Measurements from ENCODE around the gene IGFL3.
"Not testable (repeated sequence)": the region's sequence is repeated elsewhere in the genome, so short reads cannot be mapped to it uniquely, and the experiment has no call there.

Gene IGFL3

DNA sequence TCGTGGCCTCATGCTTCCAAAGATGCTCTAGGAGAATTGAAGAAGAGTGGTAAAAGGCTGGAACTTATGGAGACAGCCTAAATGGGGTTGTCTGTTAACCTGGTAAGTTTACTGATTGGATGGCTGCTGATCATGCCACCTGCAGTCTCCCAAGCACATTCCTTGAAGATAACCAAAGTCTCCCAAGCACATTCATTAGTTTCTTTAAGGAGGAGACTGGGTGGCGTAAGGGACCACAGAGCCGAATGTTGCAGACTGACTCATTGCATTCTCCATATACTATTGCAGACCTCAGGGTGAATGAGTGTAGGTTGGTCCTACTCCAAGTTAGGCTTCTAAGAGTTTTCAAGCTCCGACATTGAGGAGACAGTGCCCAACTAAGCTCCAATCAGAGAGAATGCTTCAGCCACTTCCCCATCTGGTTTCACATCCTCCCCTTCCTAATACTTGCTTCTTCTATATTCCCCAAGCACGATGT is at the start of gene IGFL3:
Gene IGFL3 (minus strand): TSS at position 51 of the 478 bp plus-strand sequence. CDS start 39 bp downstream, at position 12.
- Histone ChIP-seq H3K4me3 (peak within 1 kb of the TSS in 3 of 7 experiments; percentile 6 to 22 (median 19)), H3K27ac (peak within 1 kb of the TSS in 10 of 21 experiments; percentile 3 to 52 (median 28))

DNA sequence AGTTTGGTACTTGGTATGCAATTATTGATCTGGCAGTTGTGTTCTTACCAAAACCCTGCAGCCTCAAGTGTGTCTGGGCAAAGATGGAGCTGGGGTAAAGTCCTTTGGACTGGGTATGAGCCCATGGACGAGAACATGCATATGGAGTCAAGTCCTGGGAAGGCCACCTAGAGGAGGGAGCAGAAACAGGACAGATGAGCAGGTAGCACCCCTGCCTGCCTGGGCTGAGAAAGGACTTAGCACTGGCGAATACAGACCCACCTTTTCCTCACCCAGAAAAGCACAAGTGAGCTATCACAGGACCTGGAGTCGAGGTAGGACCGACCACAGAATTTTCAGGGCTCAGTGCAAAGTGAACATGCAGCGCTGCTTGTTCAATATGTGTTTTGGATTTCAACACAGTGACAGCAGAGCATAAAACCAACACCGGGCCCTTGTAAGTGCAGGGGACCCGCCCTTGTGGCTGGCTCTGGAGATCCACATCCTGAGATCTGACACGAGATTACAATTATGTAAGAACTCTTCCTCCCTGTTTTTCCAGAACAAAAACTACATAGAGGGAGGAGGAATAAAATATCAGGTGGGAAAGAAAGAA is 49.5 kb upstream of the IGFL3 start:
- peak overlapping the region in 9 of 21 experiments; percentile 11 to 65 (median 49) for H3K27ac ChIP-seq
- H3K4me3 ChIP-seq, result no peak overlapping the region

DNA sequence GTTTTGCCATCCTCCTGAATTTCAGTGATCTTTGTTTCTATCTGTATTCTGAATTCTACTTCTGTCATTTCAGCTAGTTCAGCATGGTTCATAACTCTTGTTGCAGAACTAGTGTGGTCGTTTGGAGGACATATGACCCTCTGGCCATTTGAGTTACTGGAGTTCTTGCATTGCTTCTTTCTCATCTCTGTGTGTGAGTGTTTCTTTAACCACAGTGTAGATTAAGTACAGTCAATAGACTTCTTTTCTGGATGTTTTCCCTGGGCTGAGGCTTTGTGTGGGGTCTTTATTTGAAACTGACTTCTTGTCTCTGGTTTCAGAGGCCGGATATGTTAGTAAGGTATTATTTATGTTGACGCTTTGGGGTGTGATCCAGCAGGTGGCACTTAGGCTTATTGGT is 38.2 kb upstream of the IGFL3 start:
- Histone ChIP-seq H3K4me3 (no peak overlapping the region), H3K27ac (no peak overlapping the region)

DNA sequence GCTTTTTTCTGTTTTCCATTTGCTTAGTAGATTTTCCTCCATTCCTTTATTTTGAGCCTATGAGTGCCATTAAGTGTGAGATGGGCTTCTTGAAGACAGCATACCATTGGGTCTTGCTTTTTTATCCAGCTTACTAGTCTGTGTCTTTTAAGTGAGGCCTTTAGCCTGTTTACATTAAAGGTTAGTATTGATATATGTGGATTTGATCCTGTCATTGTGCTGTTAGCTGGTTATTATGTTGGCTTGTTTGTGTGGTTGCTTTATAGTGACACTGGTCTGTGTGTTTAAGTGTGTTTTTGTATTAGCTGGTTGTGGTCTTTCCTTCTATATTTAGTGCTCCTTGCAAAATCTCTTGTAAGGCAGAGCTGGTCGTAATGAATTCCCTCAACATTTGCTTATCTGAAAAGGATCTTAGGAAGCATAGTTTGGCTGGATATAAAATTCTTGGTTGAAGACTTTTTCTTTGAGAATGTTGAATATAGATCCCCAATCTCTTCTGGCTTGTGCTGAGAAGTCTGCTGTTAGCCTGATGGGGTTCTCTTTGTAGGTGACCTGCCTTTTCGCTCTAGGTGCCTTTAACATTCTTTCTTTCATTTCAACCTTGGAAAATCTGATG is 37.3 kb upstream of the IGFL3 start:
- not testable (repeated sequence) for H3K4me3 ChIP-seq, H3K27ac ChIP-seq

DNA sequence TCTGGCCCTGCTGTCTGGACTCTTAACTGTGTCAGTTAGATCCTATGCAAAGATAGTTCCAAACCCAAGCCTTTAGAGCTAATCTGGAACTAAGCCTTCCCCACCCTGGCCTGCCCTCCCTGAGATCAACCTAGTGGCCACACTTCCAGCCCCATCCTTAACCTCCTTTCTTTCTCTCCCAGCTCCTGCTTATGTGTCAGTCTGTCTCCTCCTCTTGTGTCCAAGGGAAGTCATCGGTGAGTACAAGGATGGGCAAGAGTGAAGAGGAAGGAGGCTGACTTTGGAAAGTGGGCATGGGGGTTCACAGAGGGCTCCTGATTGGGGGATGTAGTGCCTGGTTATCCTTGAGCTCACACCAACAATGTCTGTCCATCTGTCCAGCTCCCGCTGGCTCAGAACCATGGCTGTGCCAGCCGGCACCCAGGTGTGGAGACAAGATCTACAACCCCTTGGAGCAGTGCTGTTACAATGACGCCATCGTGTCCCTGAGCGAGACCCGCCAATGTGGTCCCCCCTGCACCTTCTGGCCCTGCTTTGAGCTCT is 35.8 kb upstream of the IGFL3 start:
- Histone ChIP-seq H3K4me3 (no peak overlapping the region), H3K27ac (no peak overlapping the region)

DNA sequence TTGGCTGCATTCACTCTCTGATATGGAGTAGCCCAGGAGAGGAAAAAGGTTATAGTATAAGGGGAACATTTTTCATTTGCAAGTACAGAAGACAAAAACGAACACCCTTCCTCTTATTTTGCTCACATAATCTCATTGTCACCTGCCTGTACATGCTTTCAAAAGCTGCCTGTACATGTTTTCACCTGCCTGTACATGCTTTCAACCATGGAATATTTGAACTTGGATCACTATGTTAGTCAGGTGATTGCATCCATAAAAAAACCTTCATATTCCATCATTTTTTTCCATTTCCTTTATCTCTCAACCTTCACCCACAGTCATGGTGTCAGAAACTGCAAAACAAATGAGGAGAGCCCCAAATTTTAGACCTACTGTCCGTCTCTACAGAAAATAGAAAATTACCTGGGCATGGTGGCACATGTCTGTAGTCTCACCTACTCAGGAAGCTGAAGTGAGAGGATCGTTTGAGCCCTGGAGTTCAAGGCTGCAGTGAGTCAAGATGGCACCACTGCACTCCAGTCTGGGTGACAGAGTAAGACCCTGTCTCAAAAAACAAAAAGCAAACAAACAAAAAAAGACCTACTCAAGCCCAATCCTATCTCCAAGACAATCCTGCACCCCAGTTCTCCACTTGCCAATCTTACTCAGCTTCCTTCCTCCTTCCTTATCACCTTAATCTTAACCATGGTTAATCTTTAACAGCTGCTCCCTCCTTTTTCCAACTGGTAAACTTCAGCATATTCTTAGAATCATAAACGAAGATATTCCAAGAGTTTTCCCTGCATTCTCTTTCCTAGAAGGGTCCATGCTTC is 35.1 kb upstream of the IGFL3 start:
- Histone ChIP-seq H3K4me3 (no peak overlapping the region), H3K27ac (no peak overlapping the region)

DNA sequence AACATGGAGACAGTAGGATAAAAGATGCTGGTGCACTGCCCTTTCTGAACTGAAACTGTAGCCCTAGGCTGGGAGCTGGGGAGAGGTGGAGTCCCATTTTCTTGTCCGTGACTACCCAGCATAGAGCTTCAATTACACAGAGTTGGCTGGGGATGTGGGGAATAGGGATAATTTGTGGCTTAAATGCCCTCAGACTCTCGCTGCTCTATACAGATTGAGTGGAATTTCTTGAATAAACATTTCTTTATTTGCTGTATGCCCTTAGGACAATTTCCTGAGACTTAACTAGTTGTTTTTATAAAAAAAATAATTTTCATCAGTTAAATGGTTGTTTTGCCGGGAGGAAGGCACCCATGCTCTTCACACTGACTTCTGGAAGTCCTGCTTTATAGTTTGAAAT is 30.7 kb upstream of the IGFL3 start:
- Histone ChIP-seq H3K27ac (no peak overlapping the region), H3K4me3 (no peak overlapping the region)

DNA sequence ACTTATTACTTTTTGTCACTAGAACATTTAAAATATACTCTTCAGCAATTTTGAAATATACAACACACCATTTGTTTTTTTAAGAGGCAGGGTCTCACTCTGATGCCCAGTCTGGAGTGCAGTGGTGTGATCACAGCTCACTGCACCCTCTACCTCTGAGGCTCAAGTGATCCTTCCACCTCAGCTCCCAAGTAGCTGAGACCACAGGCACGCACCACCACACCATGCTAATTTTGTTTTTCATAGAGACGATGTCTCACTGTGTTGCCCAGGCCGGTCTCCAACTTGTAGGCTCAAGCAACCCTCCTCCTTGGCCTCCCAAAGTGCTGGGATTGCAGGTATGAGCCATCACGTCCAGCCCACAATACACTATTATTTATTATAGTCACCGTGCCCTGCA is 26.1 kb upstream of the IGFL3 start:
- no peak overlapping the region for H3K27ac ChIP-seq
- no peak overlapping the region for H3K4me3 ChIP-seq

DNA sequence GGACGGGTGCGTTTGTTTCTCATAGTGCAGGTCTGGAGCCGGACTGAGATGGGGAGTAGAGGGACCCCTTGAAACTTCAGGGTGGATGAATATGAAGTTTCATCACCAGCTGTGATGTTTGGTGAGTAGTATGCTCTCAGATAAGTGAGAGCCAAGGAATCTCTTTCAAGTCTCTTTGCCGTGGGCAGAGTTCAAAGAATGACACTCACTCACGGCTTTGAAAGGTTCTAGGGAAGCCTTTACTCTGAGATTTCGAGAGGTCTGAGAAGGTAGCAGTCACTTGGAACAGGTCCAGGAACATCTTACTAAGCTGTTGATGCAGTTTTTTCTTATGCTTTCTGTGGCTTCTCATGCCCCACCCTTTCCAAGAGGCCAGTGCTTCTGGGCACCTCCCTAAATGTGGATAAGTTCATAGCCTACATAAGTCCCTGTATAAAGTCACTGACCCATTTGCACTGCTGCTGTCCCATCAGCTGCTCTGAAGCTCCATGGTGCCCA is 23.4 kb upstream of the IGFL3 start, which contains the start of gene IGFL2:
Gene IGFL2 (plus strand): TSS at position 448 of the 498 bp plus-strand sequence. CDS start 41 bp downstream, at position 489.
- Histone ChIP-seq H3K4me3 (no peak within 1 kb of the TSS), H3K27ac (peak within 1 kb of the TSS in 4 of 21 experiments; percentile 3 to 15 (median 6))

DNA sequence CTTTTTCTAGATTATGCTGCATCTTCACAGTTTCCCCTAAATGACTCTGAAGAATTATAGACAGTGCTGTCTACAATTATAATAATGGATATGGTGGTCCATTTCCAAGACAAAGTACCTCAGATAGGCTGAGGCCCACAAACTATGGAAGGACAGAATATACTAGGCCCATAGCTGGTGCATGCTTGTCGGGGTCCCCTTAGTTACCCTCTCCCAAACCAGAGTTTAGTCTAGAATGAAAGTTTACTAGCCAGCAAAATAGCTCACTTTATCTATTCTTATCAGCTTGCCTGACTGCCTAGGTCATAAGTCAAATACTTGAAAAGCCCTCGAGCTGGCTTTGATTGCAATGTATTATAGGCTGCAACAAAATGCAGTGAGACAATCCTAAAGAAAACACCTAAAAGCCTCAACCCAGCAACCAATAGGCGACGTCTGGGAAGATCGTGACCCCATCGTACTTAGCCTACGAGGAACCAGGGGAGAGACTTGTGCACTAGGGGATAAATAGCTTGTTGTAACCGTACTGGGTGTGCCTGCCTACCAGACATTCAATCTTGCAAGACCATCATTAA is 22.8 kb upstream of the IGFL3 start:
- peak overlapping the region in 1 of 21 experiments; percentile 15 for H3K27ac ChIP-seq
- H3K4me3 ChIP-seq, result no peak overlapping the region

DNA sequence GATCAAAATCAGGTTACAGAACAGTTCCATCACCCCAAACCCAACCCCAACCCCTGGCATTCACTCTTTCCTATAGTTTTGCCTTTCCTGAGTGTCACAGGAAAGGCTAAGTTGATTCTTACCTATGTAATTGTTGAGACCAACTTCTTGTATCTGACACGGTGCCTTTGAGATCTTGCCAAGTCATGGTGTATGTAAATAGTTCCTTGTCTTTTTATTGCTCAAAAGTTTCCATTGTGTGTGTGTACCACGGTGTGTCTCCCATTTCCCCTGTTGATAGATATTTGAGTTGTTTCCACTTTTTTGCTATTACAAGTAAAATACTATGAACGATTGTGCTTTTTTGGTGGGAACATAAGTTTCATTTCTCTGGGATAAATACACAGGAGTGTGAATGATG is 20.3 kb upstream of the IGFL3 start:
- no peak overlapping the region for H3K27ac ChIP-seq
- H3K4me3 ChIP-seq, result no peak overlapping the region

DNA sequence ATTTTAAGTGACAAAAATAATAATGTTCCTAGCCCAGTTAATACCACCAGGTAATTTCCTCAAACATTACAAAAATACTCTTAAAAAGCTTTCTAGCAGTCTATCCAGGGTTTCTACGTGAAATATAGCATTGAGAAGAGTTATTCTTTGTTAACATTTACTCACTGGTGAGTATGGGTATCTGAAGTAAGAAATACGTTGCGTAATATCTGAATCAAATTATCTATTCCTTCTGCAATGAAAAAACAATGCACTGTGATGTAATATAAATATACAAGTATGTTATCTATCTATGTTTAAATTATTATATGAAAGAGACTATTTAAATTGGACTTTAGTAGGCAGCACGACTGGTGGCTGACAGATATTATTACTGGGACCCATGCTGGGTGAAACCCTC is 17.8 kb upstream of the IGFL3 start:
- no peak overlapping the region for H3K4me3 ChIP-seq
- peak overlapping the region in 5 of 21 experiments; percentile 2 to 56 (median 27) for H3K27ac ChIP-seq

DNA sequence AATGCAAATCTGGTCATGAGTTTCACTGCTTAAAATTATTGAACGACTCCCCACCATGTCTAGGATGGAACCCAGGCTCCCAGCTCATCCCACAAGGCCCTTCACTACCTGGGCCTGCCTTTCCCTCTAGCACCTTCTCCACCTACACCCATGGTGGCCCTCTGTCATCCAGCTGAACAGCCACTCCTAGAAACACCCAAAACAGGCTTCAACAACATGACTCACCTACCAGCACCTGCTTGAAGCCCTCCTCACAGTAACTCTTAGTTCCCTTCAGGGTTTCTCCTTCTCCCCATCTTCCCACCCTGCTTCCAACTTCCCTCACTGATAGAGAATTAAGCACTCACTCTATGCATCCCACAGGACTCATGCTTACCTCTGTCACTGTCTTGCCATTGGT is 16.9 kb upstream of the IGFL3 start:
- Histone ChIP-seq H3K27ac (peak overlapping the region in 4 of 21 experiments; percentile 27 to 56 (median 38)), H3K4me3 (no peak overlapping the region)

DNA sequence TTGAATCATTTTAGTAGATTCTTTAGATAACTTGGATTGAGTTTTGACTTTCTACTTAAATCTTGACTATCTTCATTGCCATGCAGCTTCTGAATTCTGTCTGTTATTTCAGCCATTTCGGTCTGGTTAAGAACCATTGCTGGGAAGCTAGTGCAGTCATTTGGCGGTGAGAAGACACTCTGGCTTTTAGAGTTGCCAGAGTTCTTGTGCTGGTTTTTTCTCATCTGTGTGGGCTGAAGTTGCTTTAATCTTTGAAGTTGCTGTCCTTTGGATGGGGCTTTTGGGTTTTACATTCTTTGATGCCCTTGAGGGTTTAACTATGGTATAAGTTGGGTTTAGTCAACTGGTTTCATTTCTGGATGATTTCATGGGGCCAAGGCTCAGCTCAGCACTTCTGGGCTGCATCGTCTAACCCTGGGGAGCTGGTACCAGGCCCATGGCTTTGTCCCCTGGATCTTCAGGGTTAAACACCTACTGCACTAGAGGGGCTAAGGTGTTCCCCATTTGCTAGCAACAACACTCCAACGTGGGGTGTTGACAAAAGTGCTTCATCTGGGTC is 13.5 kb upstream of the IGFL3 start:
- Histone ChIP-seq H3K4me3 (no peak overlapping the region), H3K27ac (no peak overlapping the region)

DNA sequence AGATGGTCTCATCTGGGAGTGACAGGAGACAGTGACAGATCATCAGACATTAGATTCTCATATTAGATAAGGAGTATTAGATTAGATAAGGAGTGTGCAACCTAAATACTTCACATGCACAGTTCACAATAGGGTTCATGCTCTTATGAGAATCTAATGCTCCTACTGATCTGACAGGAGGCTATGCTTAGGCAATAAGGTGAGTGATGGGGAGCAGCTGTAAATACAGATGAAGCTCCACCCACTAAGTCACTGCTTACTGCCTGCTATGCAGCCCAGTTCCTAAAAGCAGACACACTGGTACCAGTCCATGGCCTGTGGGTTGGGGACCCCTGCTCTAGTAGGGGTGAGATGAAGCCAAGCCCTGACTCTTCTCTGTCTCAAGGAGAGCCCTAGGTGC is 10.0 kb upstream of the IGFL3 start:
- H3K4me3 ChIP-seq, result no peak overlapping the region
- H3K27ac ChIP-seq, result peak overlapping the region in 12 of 21 experiments; percentile 5 to 93 (median 82)

DNA sequence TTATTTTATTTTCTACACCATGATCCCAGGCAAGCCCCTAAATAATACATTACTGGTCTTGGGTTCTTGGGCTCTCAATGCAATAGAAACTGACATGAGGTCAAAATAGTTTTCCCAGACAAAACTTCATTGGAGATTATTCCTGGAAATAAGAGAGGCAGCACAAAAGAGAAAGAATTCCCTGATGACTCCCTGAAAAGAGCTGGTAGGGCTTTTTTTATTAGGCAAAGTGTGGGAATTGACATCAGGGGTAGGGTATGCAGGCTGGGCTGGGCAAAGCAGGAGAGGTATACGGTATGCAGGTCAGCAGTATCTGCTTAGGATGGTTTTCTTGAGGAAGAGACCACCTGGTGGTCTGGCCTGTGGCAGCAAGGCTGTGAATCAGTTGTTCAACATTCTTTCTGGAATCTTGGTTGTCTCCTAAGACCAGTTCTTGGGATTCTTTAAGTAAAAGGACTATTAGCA is 9.3 kb upstream of the IGFL3 start:
- H3K27ac ChIP-seq, result peak overlapping the region in 20 of 21 experiments; percentile 36 to 93 (median 81)

DNA sequence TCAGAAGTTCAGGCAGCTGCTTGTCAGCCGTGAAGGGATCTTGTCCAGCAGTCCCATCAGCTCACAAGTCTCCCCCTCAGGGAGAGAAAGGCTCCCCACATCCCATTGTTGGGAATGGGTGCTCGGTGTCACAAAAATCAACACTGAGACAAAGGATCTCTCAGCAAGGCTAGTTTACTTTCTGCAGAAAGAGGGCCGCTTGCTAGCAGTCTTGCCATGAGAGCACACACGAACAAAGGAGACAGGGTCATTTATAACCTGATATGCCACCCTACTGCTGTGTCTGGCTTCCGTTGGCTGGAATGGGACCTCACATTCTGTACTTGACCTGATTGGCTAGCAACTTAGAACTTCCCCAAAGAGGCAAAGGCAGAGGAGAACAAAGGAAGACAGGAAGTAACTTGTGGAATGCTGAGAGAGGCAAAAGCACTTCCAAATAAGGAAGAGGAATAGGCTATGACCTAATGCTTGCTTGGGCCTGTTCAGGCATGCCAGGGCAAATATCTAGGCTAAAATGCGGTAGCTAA is 8.7 kb upstream of the IGFL3 start:
- peak overlapping the region in 2 of 7 experiments; percentile 5 to 25 for H3K4me3 ChIP-seq
- peak overlapping the region; percentile 26 to 93 (median 81) for H3K27ac ChIP-seq

More for the DNA sequence above, 9.3 kb upstream of the IGFL3 start:
- H3K4me3 ChIP-seq, result no peak overlapping the region

DNA sequence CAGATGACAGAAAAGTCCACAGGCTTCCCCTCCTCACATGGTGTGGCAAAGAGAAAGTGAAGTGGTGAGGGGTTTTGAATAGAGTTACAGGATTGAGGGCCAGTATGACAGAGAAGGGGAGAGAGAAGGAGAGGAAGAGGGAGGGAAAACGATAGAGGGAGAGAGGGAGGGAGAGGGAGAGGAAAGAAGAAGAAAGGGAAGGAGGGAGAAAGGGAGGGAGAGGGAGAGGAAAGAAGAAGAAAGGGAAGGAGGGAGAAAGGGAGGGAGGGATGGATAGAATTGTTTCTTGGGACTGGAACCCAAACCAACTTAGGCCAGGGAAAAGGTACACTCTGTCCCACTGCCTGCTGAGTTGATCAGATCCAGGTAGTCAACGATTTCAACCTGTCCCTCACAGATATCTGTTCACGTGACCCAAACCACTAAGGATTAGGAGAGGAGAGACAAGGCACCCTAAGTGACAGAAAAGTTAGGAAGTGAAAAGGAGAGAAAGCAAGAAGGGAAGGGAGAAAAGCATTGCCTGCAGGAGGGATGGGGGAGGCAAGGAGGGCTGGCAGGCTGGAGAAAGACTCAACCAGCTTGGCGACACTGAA is 8.1 kb upstream of the IGFL3 start:
- Histone ChIP-seq H3K27ac (peak overlapping the region; percentile 26 to 93 (median 81)), H3K4me3 (peak overlapping the region in 2 of 7 experiments; percentile 5 to 25)

All from skin epidermis (tissue), 12 donors.